Ishikawa (cell line): ENCODE results near the gene NEK7.

Experiments
- CEBPB ChIP-seq: IDR thresholded peaks from 2 replicates; pipeline ENCODE4 v1.6.1; 2012
- CREB1 ChIP-seq: IDR thresholded peaks from 2 replicates; pipeline ENCODE4 v1.6.1; 2012; ENCODE audit warnings: low read depth
- RAD21 ChIP-seq: IDR thresholded peaks from 2 replicates; pipeline ENCODE4 v1.6.1; 2012; ENCODE audit warnings: low read depth
- TAF1 ChIP-seq: IDR thresholded peaks from 2 replicates; pipeline ENCODE4 v1.6.1; 2012; ENCODE audit warnings: low read depth, mild to moderate bottlenecking
- YY1 ChIP-seq: IDR thresholded peaks from 2 replicates; pipeline ENCODE4 v1.6.1; 2012; ENCODE audit warnings: low read depth
- TF ChIP-seq, protein P1 (sequence below): IDR thresholded peaks from 2 replicates; pipeline ENCODE4 v1.6.1; 2012

DNA sequence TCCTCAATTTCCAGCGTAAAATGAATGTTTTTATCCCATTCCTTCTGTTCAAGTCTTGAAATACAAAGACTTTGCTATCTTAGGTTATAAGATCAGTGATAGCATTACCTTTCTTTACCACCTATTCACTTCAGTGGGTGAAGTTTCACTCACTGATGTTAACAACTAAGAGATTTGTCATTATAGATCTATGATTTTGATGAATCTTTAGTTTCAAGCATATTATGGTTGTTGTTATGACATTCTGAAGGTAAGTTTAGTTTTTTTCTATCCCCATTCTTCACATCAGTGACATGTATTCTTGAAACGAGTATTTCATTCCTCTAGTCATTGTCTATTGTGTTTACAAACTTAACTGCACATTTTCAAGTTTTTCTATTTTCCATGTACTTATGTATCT lies 201.1 kb downstream of the NEK7 start:
- TF ChIP-seq RAD21 (no peak), TAF1 (no peak), CREB1 (no peak), YY1 (no peak), CEBPB (no peak)
- TF ChIP-seq, protein P1, sequence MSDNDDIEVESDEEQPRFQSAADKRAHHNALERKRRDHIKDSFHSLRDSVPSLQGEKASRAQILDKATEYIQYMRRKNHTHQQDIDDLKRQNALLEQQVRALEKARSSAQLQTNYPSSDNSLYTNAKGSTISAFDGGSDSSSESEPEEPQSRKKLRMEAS: no peak
